ENCODE data around the gene ANKMY2. TPM values are rescaled to one million over a fixed set of nuclear protein-coding genes. Genes with fewer than 3 reads are reported as not detected.
A peak's percentile ranks its signal among the peaks of the same experiment; 100 is the strongest.

Gene ANKMY2
- total RNA-seq, 1 donor from 2014 or later = 13.9 TPM

DNA sequence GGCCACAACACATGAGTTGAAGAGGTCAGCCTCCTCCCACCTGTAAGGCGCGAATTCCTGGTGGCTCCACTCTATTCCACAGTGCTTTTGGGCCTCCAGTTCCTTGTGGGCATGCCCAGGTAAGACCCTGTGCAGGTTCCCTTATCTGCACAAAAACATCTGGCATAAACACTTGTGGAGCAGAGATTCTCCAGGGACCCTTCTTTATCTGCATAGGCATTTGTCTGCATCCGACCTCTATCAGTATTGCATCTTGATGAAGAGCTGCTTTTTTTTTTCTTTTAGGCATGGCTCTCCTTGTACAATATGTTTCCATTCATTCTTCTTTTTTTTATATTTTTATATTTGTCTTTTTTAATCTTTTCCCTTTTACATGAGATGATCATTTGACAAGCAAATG lies 58.4 kb downstream of the ANKMY2 start:
- Histone ChIP-seq H3K27me3 (ENCODE audit: low read depth) (no peaks in the 10 kb centered on the region), H3K27ac (no peak overlapping the region), H3K4me3 (no peak overlapping the region), H3K36me3 (no peaks in the 10 kb centered on the region), H3K9me3 (no peaks in the 10 kb centered on the region), H3K4me1 (no peaks in the 10 kb centered on the region)
- intact Hi-C loops (cut with DNase I) = no loop called here
- no peak for DNase-seq
- no peak for ATAC-seq
- TF ChIP-seq, protein P1, sequence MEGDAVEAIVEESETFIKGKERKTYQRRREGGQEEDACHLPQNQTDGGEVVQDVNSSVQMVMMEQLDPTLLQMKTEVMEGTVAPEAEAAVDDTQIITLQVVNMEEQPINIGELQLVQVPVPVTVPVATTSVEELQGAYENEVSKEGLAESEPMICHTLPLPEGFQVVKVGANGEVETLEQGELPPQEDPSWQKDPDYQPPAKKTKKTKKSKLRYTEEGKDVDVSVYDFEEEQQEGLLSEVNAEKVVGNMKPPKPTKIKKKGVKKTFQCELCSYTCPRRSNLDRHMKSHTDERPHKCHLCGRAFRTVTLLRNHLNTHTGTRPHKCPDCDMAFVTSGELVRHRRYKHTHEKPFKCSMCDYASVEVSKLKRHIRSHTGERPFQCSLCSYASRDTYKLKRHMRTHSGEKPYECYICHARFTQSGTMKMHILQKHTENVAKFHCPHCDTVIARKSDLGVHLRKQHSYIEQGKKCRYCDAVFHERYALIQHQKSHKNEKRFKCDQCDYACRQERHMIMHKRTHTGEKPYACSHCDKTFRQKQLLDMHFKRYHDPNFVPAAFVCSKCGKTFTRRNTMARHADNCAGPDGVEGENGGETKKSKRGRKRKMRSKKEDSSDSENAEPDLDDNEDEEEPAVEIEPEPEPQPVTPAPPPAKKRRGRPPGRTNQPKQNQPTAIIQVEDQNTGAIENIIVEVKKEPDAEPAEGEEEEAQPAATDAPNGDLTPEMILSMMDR (IDR thresholded peaks at IDR 0.05) = no peak

DNA sequence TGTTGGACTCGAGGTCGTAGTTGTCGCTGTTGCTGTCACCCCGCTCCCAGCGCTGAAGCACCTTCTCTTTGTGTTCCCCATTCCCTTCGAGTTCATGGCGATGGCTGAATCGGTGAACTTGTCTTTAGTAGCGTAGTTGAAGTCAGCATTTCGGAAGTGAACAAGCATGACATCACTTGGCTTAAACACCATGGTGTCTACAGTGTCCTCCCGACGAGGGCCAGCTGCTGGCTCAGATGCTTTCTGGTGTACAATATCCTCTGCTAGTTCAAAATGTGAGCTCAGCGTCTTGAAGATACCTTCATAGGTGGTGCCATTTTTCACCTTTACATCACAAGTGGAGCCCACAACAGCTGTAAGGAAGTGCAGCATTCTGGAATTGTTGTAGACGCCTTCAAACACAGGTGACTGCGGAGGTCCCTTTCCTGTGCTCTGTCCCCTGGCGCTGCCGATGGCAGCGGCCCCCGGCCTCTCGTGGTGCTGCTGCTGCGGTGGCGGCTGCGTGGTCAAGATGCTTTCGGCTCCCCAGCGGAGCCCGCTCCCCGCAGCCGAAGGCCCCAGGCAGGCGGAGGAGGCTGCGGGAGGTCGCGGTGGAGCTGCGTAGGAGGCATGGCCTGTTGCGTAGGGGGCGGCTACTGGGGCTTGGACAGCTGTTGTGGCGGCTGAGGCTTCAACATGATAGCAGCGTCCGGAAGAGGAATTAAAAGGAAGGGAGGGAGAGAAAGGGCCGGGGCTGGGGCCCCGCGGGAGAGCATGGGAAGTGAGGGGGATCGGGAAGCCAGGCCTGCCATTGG lies 59.3 kb downstream of the ANKMY2 start:
- DNase-seq (no peak), ATAC-seq (no peak)
- TF ChIP-seq, protein P1 (IDR thresholded peaks at IDR 0.05) = no peak
- H3K27me3 ChIP-seq (ENCODE audit: low read depth) = no peaks in the 10 kb centered on the region
- no peak overlapping the region for H3K27ac ChIP-seq
- intact Hi-C loops (cut with DNase I) = no loop called here
- H3K4me3 ChIP-seq = no peak overlapping the region
- no peaks in the 10 kb centered on the region for H3K36me3 ChIP-seq
- no peaks in the 10 kb centered on the region for H3K9me3 ChIP-seq
- no peaks in the 10 kb centered on the region for H3K4me1 ChIP-seq

DNA sequence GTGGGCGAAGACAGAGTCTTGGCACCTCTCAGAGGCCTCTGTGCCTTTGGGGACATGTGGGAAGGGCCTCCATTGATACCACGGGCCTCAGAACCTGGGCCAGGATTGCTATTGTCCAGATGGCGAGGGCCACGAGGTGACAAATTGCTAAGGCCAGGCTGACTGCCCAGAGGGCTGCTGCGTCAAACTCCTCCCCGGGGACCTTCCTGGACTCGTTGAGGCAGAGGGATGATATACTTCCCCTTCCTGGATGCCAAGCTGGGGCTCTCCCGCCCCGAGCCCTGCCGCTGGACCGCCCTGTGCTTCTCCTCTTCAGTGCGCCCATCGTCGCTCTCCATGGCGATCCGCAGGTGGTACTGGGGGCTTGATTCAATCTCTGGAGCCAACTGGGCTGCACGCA lies 60.0 kb downstream of the ANKMY2 start:
- Histone ChIP-seq H3K9me3 (no peaks in the 10 kb centered on the region), H3K27me3 (ENCODE audit: low read depth) (no peaks in the 10 kb centered on the region), H3K36me3 (no peaks in the 10 kb centered on the region), H3K4me3 (no peak overlapping the region), H3K27ac (no peak overlapping the region), H3K4me1 (no peaks in the 10 kb centered on the region)
- intact Hi-C loops (cut with DNase I) = no loop called here
- ATAC-seq (peak in 1 of 2 donors; percentile 9), DNase-seq (no peak)
- TF ChIP-seq, protein P1 (IDR thresholded peaks at IDR 0.05) = no peak

DNA sequence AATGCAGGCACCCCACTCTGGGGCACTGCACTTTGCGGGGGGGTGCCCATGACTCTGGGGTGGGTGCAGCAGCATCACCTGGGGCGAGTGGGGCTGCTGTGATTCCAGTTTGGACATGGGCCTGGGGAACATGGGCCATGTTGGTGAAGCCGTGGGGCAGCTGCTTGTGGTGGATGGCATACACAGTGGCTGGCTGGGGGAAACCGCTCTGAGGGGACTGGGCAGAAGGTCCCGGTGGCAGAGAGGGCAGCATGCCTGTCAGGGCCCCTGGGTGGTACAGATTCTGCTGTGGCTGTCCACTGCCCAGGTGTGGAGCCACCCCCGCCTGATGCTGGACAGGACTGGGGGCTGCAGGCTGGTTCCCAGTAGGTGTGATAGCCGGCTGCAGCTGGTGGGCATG lies 61.7 kb downstream of the ANKMY2 start:
- intact Hi-C loops (cut with DNase I) = no loop called here
- ATAC-seq (no peak), DNase-seq (no peak)
- no peaks in the 10 kb centered on the region for H3K27me3 ChIP-seq (ENCODE audit: low read depth)
- no peak overlapping the region for H3K4me3 ChIP-seq
- no peaks in the 10 kb centered on the region for H3K36me3 ChIP-seq
- no peak overlapping the region for H3K27ac ChIP-seq
- no peaks in the 10 kb centered on the region for H3K4me1 ChIP-seq
- H3K9me3 ChIP-seq = no peaks in the 10 kb centered on the region
- TF ChIP-seq, protein P1 (IDR thresholded peaks at IDR 0.05) = no peak

DNA sequence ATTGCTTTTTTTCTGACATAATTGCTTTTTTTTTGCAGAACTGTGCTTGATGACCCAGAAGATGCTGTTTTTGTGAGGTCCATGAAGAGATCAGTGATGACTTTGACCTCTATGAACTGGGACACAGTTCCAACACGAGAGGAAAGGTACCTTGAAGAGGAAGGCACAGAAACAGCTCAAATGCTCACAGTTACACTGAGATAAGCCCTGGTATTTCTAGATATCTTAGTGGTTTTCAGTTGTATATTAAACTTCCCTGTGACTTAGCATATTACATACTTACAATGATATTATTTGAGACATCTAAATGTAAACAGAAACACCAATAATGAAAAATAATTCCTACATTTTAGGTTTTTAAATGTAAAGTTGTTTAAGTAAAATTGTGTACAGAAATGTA lies 64.3 kb downstream of the ANKMY2 start:
- DNase-seq (no peak), ATAC-seq (no peak)
- Histone ChIP-seq H3K36me3 (no peaks in the 10 kb centered on the region), H3K4me1 (no peaks in the 10 kb centered on the region), H3K9me3 (no peaks in the 10 kb centered on the region), H3K4me3 (no peak overlapping the region), H3K27me3 (ENCODE audit: low read depth) (no peaks in the 10 kb centered on the region), H3K27ac (no peak overlapping the region)
- intact Hi-C loops (cut with DNase I) = no loop called here
- TF ChIP-seq, protein P1 (IDR thresholded peaks at IDR 0.05) = no peak
